A549 (cell line): ENCODE results near the gene TTYH2.
"Not testable (repeated sequence)": the region's sequence is repeated elsewhere in the genome, so short reads cannot be mapped to it uniquely, and the experiment has no call there.

Experiments used
- CHD4 ChIP-seq: fragments of 200-600 bp; sonication (generic); IDR thresholded peaks from 2 replicates; pipeline ENCODE4 v1.6.1; 2016; ENCODE audit warnings: antibody characterized with exemption, mild to moderate bottlenecking, borderline replicate concordance
- EP300 ChIP-seq, 2 experiments: fragments of >200 bp; sonication (Bioruptor Twin); formaldehyde crosslinking; IDR thresholded peaks; 2 replicates in 1 of 2; 3 replicates in 1 of 2; pipeline ENCODE4 v1.6.1; 2016 to 2017
- MYC ChIP-seq: IDR thresholded peaks from 2 replicates; pipeline ENCODE4 v1.6.1; 2012; ENCODE audit warnings: mild to moderate bottlenecking, inconsistent platforms, low read length, improper control_type of control experiment, borderline replicate concordance
- POLR2AphosphoS2 ChIP-seq: conservative IDR thresholded peaks from 2 replicates; pipeline ENCODE4 v1.6.1; 2012; ENCODE audit warnings: low read length, improper control_type of control experiment, inconsistent platforms
- RAD21 ChIP-seq, 2 experiments: fragments of >200 bp in 1 of 2; sonication (Bioruptor Twin) in 1 of 2; formaldehyde crosslinking in 1 of 2; IDR thresholded peaks in 1 of 2; conservative IDR thresholded peaks in 1 of 2; 2 replicates in 1 of 2; 3 replicates in 1 of 2; pipeline ENCODE4 v1.6.1; 2012 to 2018; ENCODE audit warnings: inconsistent platforms in 1 of 2
- RNF2 ChIP-seq: fragments of 200-600 bp; sonication (generic); IDR thresholded peaks from 2 replicates; pipeline ENCODE4 v1.6.1; 2016; ENCODE audit warnings: low read depth, mild to moderate bottlenecking, antibody characterized with exemption, moderate library complexity, borderline replicate concordance
- TF ChIP-seq, protein P1 (sequence below): IDR thresholded peaks from 2 replicates; pipeline ENCODE4 v1.6.1; 2012
- TF ChIP-seq, protein P2 (sequence below): fragments of >200 bp; sonication (Bioruptor Twin); formaldehyde crosslinking; IDR thresholded peaks from 3 replicates; pipeline ENCODE4 v1.5.1; 2016

DNA sequence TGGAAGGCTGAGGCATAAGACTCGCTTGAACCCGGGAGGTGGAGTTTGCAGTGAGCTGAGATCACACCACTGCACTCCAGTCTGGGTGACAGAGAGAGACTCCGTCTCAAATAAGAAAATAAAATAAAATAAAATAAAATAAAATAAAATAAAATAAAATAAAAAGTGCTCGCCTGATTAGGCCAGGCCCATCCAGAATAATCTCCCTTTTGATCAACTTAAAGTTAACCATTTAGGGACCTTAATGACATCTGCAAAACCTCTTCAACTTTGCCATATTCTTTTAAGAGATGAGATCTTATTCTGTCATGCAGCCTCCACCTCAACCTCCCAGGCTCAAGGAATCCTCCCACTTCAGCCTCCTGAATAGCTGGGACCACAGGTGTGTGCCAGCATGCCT is 24.7 kb upstream of the TTYH2 start:
- TF ChIP-seq CHD4; RAD21 (conservative IDR thresholded peaks at IDR 0.05 in 1 of 2, IDR thresholded peaks at IDR 0.05 in 1 of 2); RNF2; EP300 (IDR thresholded peaks at IDR 0.05); POLR2AphosphoS2; MYC: not testable (repeated sequence)
- TF ChIP-seq, protein P1, sequence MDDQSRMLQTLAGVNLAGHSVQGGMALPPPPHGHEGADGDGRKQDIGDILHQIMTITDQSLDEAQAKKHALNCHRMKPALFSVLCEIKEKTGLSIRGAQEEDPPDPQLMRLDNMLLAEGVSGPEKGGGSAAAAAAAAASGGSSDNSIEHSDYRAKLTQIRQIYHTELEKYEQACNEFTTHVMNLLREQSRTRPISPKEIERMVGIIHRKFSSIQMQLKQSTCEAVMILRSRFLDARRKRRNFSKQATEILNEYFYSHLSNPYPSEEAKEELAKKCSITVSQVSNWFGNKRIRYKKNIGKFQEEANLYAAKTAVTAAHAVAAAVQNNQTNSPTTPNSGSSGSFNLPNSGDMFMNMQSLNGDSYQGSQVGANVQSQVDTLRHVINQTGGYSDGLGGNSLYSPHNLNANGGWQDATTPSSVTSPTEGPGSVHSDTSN: not testable (repeated sequence)
- TF ChIP-seq, protein P2, sequence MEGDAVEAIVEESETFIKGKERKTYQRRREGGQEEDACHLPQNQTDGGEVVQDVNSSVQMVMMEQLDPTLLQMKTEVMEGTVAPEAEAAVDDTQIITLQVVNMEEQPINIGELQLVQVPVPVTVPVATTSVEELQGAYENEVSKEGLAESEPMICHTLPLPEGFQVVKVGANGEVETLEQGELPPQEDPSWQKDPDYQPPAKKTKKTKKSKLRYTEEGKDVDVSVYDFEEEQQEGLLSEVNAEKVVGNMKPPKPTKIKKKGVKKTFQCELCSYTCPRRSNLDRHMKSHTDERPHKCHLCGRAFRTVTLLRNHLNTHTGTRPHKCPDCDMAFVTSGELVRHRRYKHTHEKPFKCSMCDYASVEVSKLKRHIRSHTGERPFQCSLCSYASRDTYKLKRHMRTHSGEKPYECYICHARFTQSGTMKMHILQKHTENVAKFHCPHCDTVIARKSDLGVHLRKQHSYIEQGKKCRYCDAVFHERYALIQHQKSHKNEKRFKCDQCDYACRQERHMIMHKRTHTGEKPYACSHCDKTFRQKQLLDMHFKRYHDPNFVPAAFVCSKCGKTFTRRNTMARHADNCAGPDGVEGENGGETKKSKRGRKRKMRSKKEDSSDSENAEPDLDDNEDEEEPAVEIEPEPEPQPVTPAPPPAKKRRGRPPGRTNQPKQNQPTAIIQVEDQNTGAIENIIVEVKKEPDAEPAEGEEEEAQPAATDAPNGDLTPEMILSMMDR: not testable (repeated sequence)
